ENCODE data around the gene MBOAT2.

Gene MBOAT2

GRCh38 chr2:8850845-8851487, 152.5 kb downstream of the MBOAT2 start:
- DNase-seq = no peak

- peak; percentile 76 for DNase-seq
Observed at GRCh38 chr2:8849327-8849726, 154.2 kb downstream of the MBOAT2 start.

GRCh38 chr2:8848328-8849100, 155.0 kb downstream of the MBOAT2 start:
- no peak for DNase-seq

- peak; percentile 40 for DNase-seq
Observed at GRCh38 chr2:8847400-8847799, 156.1 kb downstream of the MBOAT2 start.

GRCh38 chr2:8841932-8842331, 161.6 kb downstream of the MBOAT2 start:
- DNase-seq = no peak

- DNase-seq = no peak
Observed at GRCh38 chr2:8840475-8841091, 162.9 kb downstream of the MBOAT2 start.

GRCh38 chr2:8839189-8839965, 164.1 kb downstream of the MBOAT2 start:
- DNase-seq = no peak

GRCh38 chr2:8837795-8838140, 165.7 kb downstream of the MBOAT2 start:
- no peak for DNase-seq

- peak; percentile 82 for DNase-seq
Observed at GRCh38 chr2:8836971-8837794, 166.3 kb downstream of the MBOAT2 start, which contains the start of gene KIDINS220. TSS of gene KIDINS220 (minus strand) at chr2:8837613. CDS start at chr2:8827093, 10,520 bp downstream.

GRCh38 chr2:8835279-8835678, 168.2 kb downstream of the MBOAT2 start:
- DNase-seq = no peak

- no peak for DNase-seq
Observed at GRCh38 chr2:8833853-8834252, 169.6 kb downstream of the MBOAT2 start.

- no peak for DNase-seq
Observed at GRCh38 chr2:8831516-8831915, 172.0 kb downstream of the MBOAT2 start.

GRCh38 chr2:8827729-8828128, 175.8 kb downstream of the MBOAT2 start:
- no peak for DNase-seq

- DNase-seq = no peak
Observed at GRCh38 chr2:8822218-8822617, 181.3 kb downstream of the MBOAT2 start.

- peak; percentile 44 for DNase-seq
Observed at GRCh38 chr2:8821276-8822217, 181.9 kb downstream of the MBOAT2 start.

GRCh38 chr2:8819948-8820347, 183.5 kb downstream of the MBOAT2 start:
- no peak for DNase-seq

- DNase-seq = peak; percentile 21
Observed at GRCh38 chr2:8819194-8819593, 184.3 kb downstream of the MBOAT2 start.

- no peak for DNase-seq
Observed at GRCh38 chr2:8817221-8817620, 186.3 kb downstream of the MBOAT2 start.

- DNase-seq = no peak
Observed at GRCh38 chr2:8806885-8807704, 196.4 kb downstream of the MBOAT2 start.

All from fibroblast of upper back skin (primary cell).